ENCODE results near the gene DOCK11. TPM values are rescaled to one million over a fixed set of nuclear protein-coding genes. Genes with fewer than 3 reads are reported as not detected.
A peak's percentile ranks its signal among the peaks of the same experiment; 100 is the strongest.

The DOCK11 gene
- total RNA-seq, 1 donor from 2014 or later, result 3.8 TPM

GRCh38 chrX:118720058-118720707 lies 224.6 kb downstream of the DOCK11 start:
- no peak overlapping the region for H3K4me3 ChIP-seq
- no peak overlapping the region for H3K27ac ChIP-seq (replicated peaks)
- no peaks in the 10 kb centered on the region for H3K9me3 ChIP-seq (replicated peaks)
- intact Hi-C loops (cut with micrococcal nuclease), result no loop called here
- DNase-seq, result no peak
- no peaks in the 10 kb centered on the region for H3K4me1 ChIP-seq
- no peak for TF ChIP-seq CTCF (IDR thresholded peaks at IDR 0.05; ENCODE audit: borderline replicate concordance)
- no peaks in the 10 kb centered on the region for H3K27me3 ChIP-seq (ENCODE audit: low read depth)
- H3K36me3 ChIP-seq, result no peaks in the 10 kb centered on the region

GRCh38 chrX:118723376-118723775 lies 227.8 kb downstream of the DOCK11 start:
- H3K4me3 ChIP-seq, result no peak overlapping the region
- DNase-seq, result no peak

GRCh38 chrX:118724365-118724764 lies 228.8 kb downstream of the DOCK11 start:
- H3K4me1 ChIP-seq, result peaks cover 19% of the 10 kb centered on the region
- no peak for DNase-seq
- no peaks in the 10 kb centered on the region for H3K27me3 ChIP-seq (ENCODE audit: low read depth)
- intact Hi-C loops (cut with micrococcal nuclease), result no loop called here
- no peak for TF ChIP-seq CTCF (IDR thresholded peaks at IDR 0.05; ENCODE audit: borderline replicate concordance)
- no peak overlapping the region for H3K27ac ChIP-seq (replicated peaks)
- no peaks in the 10 kb centered on the region for H3K9me3 ChIP-seq (replicated peaks)
- no peak overlapping the region for H3K4me3 ChIP-seq
- H3K36me3 ChIP-seq, result no peaks in the 10 kb centered on the region

More at GRCh38 chrX:118723376-118723775, 227.8 kb downstream of the DOCK11 start:
- Histone ChIP-seq H3K9me3 (replicated peaks) (no peaks in the 10 kb centered on the region), H3K27me3 (ENCODE audit: low read depth) (no peaks in the 10 kb centered on the region), H3K4me1 (peaks cover 11% of the 10 kb centered on the region), H3K27ac (replicated peaks) (no peak overlapping the region), H3K36me3 (no peaks in the 10 kb centered on the region)
- TF ChIP-seq CTCF (IDR thresholded peaks at IDR 0.05; ENCODE audit: borderline replicate concordance), result no peak
- intact Hi-C loops (cut with micrococcal nuclease), result no loop called here

- Histone ChIP-seq H3K27me3 (ENCODE audit: low read depth) (no peaks in the 10 kb centered on the region), H3K27ac (replicated peaks) (peak overlapping the region; percentile 8), H3K36me3 (no peaks in the 10 kb centered on the region), H3K9me3 (replicated peaks) (no peaks in the 10 kb centered on the region), H3K4me3 (no peak overlapping the region), H3K4me1 (peaks cover 19% of the 10 kb centered on the region)
- no peak for TF ChIP-seq CTCF (IDR thresholded peaks at IDR 0.05; ENCODE audit: borderline replicate concordance)
- no peak for DNase-seq
- intact Hi-C loops (cut with micrococcal nuclease), result no loop called here
Observed at GRCh38 chrX:118724775-118725174, 229.2 kb downstream of the DOCK11 start.

- Histone ChIP-seq H3K9me3 (replicated peaks) (no peaks in the 10 kb centered on the region), H3K27me3 (ENCODE audit: low read depth) (no peaks in the 10 kb centered on the region), H3K4me1 (peaks cover 19% of the 10 kb centered on the region), H3K4me3 (peak overlapping the region; percentile 74), H3K36me3 (no peaks in the 10 kb centered on the region), H3K27ac (replicated peaks) (peak overlapping the region; percentile 89)
- intact Hi-C loops (cut with micrococcal nuclease), result no loop called here
- no peak for DNase-seq
- no peak for TF ChIP-seq CTCF (IDR thresholded peaks at IDR 0.05; ENCODE audit: borderline replicate concordance)
Observed at GRCh38 chrX:118726396-118726795, 230.8 kb downstream of the DOCK11 start.

Measured in left ventricle myocardium inferior (tissue), 1 donor.